CD4-positive, alpha-beta T cell treated with Interferon gamma for 1 hour (primary cell): Measurements from ENCODE around the gene SPPL2A.
A peak's percentile ranks its signal among the peaks of the same experiment; 100 is the strongest.

ENCODE experiments used
- DNase-seq: peaks from one replicate; pipeline ENCODE4 v3.0.0-alpha.2; 2020

Gene SPPL2A

DNA sequence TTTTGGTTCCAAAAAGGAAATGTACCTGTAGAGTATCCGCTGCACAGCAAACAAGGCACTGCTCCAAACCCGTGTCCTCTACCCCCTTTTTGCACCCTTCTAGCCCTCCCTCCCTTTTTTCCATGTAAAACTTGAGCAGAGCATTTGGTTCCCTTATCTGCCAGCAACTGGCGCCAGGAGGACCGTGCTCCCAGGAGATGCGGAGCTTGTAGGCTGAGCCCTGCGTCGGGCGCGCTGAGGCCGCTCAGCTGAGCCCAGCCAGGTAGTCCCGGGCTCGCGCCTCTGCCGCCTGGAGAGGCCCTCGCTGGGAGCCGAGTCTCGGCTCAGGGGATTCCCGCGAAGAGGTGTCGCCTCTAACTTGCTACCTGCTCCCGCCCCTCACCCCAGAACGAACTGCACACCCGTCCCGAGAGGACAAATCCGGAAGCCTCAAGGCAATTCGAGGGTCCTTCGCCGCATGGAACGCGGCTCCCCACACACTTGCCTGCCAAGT lies 79.5 kb downstream of the SPPL2A start:
- peak; percentile 76 for DNase-seq

DNA sequence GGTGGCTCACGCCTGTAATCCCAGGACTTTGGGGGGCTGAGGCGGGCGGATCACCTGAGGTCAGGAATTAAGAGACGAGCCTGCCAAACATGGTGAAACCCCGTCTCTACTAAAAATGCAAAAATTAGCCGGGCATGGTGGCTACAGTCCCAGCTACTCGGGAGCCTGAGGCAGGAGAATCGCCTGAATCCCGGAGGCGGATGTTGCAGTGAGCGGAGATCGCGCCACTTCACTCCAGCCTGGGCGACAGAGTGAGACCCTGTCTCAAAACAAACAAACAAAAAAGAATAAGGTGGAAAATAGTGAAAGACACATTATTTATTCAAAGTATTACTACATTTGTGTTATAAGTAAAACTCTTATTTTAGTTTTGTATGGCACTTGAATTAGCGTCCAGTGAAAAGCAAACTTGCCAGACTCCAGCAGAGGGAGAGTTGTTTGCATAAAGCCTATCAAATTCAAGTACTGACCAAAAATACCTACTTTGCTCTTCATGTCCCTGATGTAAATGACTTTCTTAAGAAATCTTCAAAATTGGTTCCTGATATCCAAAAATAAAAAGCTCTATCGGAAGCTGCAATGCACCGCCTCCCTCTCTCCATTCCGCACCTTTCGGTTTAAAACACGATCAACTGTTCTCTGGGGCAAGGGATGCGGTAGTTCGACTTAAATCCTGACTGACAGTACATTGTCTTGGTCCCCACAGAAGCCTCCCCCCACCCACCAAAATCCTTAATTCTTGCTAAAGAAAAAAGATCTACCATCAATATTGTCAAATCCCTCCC lies 80.1 kb downstream of the SPPL2A start:
- no peak for DNase-seq

DNA sequence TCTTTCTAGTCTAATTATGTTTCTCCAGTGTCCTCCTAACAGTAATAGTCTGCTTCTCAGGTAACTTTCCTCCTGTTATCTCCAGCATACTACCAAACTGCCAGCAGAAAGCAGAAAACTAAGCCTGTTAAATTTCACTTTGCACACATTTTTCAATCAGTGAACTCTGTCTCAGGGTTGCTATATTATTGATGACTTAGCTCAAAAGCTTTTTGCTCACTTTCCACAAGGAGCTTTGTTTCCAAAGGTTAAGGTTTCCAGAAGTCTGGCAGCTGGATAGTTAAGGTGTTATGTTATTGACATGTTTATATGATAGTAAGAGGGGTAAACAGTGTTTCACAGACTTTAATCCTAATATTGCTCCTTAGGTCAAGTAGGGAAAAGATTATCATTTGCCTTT lies 84.0 kb downstream of the SPPL2A start:
- DNase-seq, result no peak

DNA sequence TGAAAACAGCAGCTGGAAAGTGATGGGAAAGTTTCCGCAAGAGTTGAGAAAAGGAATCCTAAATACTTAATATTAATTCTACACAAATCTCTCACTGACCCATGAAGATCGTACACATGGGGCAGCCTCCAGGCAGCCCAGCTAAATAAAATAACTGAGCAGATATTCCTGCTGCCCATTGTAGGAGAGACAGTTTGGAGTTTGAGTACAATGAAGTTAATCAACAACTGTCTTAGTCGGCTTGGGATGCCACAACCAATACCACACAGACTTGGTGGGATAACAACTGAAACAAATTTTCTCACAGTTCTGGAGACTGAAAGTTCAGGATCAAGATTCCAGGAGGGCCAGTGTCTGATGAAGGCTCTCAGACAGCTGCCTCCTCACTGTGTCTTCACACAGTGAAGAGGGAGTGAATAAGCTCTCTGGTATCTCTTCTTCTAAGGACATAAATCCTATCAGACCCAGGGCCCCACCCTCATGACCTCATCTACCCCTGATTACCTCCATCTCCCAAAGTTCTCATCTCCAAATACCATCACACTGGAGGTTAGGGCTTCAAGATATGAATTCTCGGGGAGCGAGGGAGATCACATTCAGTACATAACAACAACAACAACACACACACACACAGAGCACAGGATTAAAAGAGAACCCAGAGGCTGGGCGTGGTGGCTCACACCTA lies 88.6 kb downstream of the SPPL2A start:
- DNase-seq, result no peak

- no peak for DNase-seq
Measured at GRCh38 chr15:50675535-50676144, 89.9 kb downstream of the SPPL2A start.

DNA sequence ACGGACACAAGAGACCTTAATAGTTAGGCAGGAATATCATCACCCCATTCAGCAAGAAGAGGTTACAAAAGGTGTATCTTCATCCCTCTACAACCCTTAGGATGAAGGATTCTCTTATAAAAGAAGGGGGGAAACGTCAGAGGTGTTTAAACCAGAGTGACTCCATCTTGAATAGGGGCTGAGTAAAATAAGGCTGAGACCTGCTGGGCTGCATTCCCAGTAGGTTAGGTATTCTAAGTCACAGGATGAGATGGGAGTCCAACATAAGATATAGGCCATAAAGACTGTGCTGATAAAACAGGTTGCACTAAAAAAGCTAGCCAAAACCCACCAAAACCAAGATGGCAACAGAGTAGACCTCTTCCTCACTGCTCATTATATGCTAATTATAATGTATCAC lies 95.4 kb downstream of the SPPL2A start:
- no peak for DNase-seq

DNA sequence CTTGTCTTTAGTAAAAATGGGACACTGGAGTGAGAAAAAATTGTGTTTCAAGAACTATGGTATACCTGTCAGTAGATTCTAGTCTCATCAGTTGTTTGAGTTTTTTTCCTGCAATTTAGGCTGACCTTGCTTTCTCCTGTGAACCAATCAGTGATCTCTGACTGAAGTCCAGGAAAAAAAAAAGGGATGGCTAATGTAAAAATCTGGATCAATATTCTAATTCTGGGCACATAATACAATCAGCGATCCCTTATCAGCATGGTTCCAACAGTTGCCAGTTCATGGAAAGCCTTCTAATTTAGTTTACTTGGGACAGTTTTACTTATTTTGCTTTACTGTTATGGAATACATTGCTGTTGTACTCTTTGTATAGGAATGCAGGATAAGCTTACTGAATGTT lies 95.9 kb downstream of the SPPL2A start:
- DNase-seq, result no peak

- no peak for DNase-seq
Measured at GRCh38 chr15:50665938-50666337, 99.6 kb downstream of the SPPL2A start.

- DNase-seq, result no peak
Measured at GRCh38 chr15:50655555-50655954, 110.0 kb downstream of the SPPL2A start.

DNA sequence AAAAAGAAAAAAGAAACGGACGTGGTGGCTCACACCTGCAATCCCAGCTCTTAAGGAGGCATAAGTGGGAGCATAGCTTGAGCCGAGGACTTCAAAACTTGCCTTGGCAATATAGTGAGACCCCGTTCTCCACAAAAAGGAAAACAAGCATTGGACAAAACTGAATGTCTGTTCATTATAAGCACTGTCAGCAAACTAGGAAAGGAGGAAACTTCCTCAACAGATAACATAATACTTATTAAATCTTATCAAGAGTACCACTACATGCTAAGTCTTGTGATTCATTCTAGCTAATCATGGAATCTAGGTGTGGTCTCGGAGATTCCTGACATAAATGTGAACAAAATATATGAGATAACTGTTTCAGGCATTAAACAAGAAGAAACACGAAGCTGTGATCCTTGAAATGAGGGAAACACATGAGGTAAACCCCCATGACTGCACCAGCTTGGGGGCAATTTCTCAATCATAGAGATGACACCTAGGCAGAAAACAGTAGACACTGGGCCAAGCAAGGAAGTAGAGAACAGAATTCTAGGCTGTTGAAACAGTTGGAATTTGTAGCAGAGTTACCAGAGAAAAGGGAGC lies 112.3 kb downstream of the SPPL2A start:
- DNase-seq, result no peak

- DNase-seq, result no peak
Measured at GRCh38 chr15:50652671-50653070, 112.8 kb downstream of the SPPL2A start.
